ENCODE data around the gene SLC13A2. TPM values are rescaled to one million over a fixed set of nuclear protein-coding genes. Genes with fewer than 3 reads are reported as not detected.

SLC13A2 gene
- total and polyA plus RNA-seq, 11 donors: 0.03 TPM; not detected in 10

DNA sequence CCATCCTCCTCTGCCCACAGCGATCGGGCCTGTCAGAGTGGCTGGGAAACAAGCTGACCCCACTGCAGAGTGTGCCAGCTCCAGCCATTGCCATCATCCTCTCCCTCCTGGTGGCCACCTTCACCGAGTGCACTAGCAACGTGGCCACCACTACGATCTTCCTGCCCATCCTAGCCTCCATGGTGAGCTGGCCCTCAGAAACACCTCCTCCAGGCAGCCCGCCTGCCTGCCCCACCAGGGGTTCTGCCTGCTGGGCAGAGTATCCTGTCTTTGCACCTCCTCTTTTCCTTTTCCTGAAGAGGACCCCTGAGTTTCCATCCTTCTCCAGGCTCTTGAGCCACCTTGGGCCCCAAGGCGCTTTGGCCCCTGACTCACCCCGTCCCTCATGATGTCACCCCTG, 22.2 kb downstream of the SLC13A2 start:
- peaks cover 0 to 10% (median 0%) of the 10 kb centered on the region in 9 donors for H3K27me3 ChIP-seq
- intact Hi-C loops (cut with DNase I): loop anchor here in 8 of 10 donors (2.0 to 5.0 kb wide), 5 partner anchors 37 to 117 kb away; no protein-coding TSS in a partner anchor
- no peaks in the 10 kb centered on the region for H3K9me3 ChIP-seq

DNA sequence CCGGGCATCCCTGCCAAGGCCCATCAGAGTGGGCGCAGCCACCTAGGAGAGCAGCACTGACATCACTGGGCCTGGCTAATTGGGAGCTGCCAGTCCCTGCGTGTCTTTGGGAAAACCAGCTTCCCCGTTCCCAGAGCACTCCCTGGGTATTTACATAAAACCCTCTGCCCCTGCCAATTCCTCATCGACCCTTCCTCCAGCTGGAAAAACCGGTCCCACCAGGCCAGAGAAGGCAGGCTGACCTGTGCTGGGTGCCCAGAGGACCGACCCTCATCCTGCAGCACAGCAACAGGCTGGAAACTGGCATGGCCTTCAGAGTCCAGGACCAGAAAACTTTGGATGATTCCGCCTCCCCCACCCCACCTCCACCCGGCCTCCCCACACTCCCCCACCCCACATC, 24.5 kb downstream of the SLC13A2 start:
- intact Hi-C loops (cut with DNase I): loop anchor here in 7 of 10 donors (2.0 to 5.0 kb wide), 5 partner anchors 34 to 47 kb away; no protein-coding TSS in a partner anchor
- Histone ChIP-seq H3K27me3 (peaks cover 0 to 10% (median 0%) of the 10 kb centered on the region in 9 donors), H3K9me3 (no peaks in the 10 kb centered on the region), H3K4me1 (peaks cover 0 to 13% (median 0%) of the 10 kb centered on the region in 12 donors), H3K36me3 (no peaks in the 10 kb centered on the region), H3K4me3 (no peak overlapping the region), H3K27ac (no peak overlapping the region)
- WGBS, 4 donors: 50 to 55% (median 53%) methylated on average over 8 to 9 of the region's 9 CpGs
- DNase-seq (no peak), ATAC-seq (no peak)
- no peak for TF ChIP-seq POLR2A (IDR thresholded peaks at IDR 0.05)
- TF ChIP-seq, protein P1, sequence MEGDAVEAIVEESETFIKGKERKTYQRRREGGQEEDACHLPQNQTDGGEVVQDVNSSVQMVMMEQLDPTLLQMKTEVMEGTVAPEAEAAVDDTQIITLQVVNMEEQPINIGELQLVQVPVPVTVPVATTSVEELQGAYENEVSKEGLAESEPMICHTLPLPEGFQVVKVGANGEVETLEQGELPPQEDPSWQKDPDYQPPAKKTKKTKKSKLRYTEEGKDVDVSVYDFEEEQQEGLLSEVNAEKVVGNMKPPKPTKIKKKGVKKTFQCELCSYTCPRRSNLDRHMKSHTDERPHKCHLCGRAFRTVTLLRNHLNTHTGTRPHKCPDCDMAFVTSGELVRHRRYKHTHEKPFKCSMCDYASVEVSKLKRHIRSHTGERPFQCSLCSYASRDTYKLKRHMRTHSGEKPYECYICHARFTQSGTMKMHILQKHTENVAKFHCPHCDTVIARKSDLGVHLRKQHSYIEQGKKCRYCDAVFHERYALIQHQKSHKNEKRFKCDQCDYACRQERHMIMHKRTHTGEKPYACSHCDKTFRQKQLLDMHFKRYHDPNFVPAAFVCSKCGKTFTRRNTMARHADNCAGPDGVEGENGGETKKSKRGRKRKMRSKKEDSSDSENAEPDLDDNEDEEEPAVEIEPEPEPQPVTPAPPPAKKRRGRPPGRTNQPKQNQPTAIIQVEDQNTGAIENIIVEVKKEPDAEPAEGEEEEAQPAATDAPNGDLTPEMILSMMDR (IDR thresholded peaks at IDR 0.05): no peak

More for the DNA sequence above, 22.2 kb downstream of the SLC13A2 start:
- Histone ChIP-seq H3K36me3 (no peaks in the 10 kb centered on the region), H3K4me3 (no peak overlapping the region), H3K27ac (no peak overlapping the region), H3K4me1 (peaks cover 0 to 1% (median 0%) of the 10 kb centered on the region in 12 donors)
- TF ChIP-seq, protein P1 (IDR thresholded peaks at IDR 0.05): no peak
- no peak for TF ChIP-seq POLR2A (IDR thresholded peaks at IDR 0.05)
- WGBS, 4 donors: 83 to 94% (median 86%) methylated on average over 8 of the region's 8 CpGs
- ATAC-seq (no peak), DNase-seq (no peak)

DNA sequence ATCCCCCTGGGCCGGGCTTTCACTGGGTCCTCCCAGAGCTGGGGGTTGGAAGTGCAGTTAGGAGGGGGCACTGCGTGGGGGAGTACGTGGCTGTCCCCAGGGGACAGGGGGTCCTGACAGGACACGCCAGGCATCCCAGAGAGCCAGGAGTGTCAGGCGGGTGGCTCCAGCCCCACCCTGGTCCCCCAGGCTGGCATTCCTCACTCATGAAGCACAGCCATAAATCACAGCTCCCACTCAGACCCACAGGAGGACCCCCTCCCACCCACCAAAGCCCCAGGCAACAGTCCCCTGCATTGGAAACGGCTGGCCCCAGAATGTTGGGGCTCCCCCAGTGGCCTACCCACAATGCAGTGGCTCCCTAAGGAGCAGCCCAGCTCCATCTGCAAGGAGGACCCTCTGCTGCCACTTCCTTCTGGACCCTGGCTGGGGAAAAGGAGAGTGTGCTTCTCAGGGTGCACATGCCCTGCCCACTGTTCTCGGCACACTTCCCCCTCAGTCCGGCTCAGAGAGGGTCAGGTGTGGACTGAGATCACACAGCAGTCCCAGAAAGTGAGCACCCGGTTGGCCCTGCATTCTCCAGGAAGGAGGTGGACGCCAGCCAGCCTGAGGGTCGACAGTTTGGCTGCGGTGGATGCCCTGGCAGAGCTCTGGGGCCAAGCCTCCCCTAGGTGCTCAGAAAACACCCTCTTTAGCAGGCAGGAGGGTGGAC, 25.4 kb downstream of the SLC13A2 start:
- ATAC-seq: no peak
- Histone ChIP-seq H3K27me3 (peaks cover 0 to 10% (median 0%) of the 10 kb centered on the region in 9 donors), H3K9me3 (no peaks in the 10 kb centered on the region), H3K36me3 (no peaks in the 10 kb centered on the region), H3K27ac (no peak overlapping the region), H3K4me3 (no peak overlapping the region), H3K4me1 (peaks cover 0 to 13% (median 0%) of the 10 kb centered on the region in 12 donors)
- no peak for TF ChIP-seq POLR2A (IDR thresholded peaks at IDR 0.05)
- TF ChIP-seq, protein P1 (IDR thresholded peaks at IDR 0.05): no peak
- DNase-seq: no peak
- intact Hi-C loops (cut with DNase I): loop anchor here in 6 of 10 donors (2.0 to 5.0 kb wide), 4 partner anchors 33 to 46 kb away; no protein-coding TSS in a partner anchor
- 65 to 77% (median 69%) methylated on average over 12 of the region's 12 CpGs for WGBS, 4 donors

DNA sequence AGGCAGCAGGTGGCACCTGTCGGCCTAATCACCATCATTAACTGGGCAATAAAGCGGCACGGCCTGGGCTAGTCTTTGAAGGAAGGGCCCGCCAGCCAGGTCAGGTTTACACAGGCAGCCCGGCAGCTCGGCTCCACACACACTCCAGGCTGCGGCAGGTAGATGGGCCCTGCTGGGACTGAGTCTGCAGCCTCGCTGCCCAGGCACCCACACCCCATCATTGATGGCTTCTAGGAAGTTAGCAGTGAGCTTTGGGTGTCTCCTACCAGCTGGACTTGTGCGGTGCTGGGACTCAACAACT, 25.9 kb downstream of the SLC13A2 start:
- no peak for TF ChIP-seq POLR2A (IDR thresholded peaks at IDR 0.05)
- TF ChIP-seq, protein P1 (IDR thresholded peaks at IDR 0.05): no peak
- Histone ChIP-seq H3K9me3 (no peaks in the 10 kb centered on the region), H3K4me3 (no peak overlapping the region), H3K36me3 (no peaks in the 10 kb centered on the region), H3K27ac (no peak overlapping the region), H3K27me3 (peaks cover 0 to 7% (median 0%) of the 10 kb centered on the region in 9 donors), H3K4me1 (peaks cover 0 to 13% (median 0%) of the 10 kb centered on the region in 12 donors)
- ATAC-seq: no peak
- 89 to 92% (median 90%) methylated on average over 2 to 9 of the region's 9 CpGs for WGBS, 4 donors
- intact Hi-C loops (cut with DNase I): loop anchor here in 6 of 10 donors (2.0 to 5.0 kb wide), 4 partner anchors 33 to 45 kb away; no protein-coding TSS in a partner anchor
- DNase-seq: peak in 1 of 5 donors; percentile 26

Measured in heart left ventricle (tissue), 16 donors.